ENCODE data around the gene C15orf39. TPM values are rescaled to one million over a fixed set of nuclear protein-coding genes. Genes with fewer than 3 reads are reported as not detected.
A peak's percentile ranks its signal among the peaks of the same experiment; 100 is the strongest.

Gene C15orf39
- total RNA-seq, 1 donor from 2014 or later: 31.7 TPM

- peak; percentile 11 for DNase-seq (ENCODE audit: low spot score)
Observed at GRCh38 chr15:75171408-75171807, 30.3 kb upstream of the C15orf39 start.

DNA sequence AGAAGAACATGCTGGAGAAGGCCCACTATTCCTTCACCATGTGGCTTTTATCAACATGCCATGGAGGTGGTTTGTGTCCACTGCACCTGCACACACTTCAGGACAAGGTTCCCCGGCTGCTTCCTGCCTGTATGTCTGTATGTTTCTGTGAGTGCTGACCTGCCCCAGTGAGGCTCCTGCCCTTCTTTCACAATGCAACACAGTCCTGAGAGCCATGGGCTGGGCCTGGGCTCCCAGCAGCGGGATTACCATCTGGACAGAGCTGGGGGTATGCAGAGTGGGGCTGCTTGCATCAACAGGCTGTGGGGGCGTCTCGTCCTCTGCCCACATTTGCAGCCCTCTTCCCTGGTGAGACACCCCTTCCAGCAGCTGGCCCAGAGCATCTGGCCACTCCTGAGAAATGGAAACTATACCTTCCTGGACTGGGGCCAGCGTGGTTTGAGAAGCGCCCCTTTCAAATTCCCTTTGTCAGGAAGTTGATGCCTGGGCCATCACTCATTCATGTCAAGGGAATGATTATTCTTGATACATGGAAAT, 29.3 kb upstream of the C15orf39 start:
- peak; percentile 73 for DNase-seq (ENCODE audit: low spot score)

DNA sequence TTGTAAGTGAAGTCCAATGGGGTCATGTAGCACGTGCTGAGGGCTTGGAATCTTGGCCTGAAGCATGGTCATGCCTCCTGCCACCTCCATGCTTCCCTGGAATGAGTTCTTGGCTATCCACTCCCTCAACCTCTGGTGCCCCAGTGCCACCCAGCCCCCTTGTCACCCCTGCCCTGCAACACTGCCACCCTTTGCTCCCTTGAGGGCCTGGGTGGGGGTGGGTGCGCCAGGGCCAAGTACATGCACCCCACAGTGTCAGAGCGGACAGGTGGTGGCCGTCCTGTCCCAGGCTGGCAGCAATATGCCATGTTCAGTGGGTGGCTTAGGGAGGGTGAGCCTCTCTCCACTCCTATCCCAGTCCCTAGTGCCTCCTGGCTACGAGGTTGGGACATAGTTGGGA, 27.6 kb upstream of the C15orf39 start:
- no peak for DNase-seq (ENCODE audit: low spot score)

GRCh38 chr15:75174729-75175128, 27.0 kb upstream of the C15orf39 start:
- no peak for DNase-seq (ENCODE audit: low spot score)

GRCh38 chr15:75176396-75176761, 25.3 kb upstream of the C15orf39 start:
- no peak for DNase-seq (ENCODE audit: low spot score)

DNA sequence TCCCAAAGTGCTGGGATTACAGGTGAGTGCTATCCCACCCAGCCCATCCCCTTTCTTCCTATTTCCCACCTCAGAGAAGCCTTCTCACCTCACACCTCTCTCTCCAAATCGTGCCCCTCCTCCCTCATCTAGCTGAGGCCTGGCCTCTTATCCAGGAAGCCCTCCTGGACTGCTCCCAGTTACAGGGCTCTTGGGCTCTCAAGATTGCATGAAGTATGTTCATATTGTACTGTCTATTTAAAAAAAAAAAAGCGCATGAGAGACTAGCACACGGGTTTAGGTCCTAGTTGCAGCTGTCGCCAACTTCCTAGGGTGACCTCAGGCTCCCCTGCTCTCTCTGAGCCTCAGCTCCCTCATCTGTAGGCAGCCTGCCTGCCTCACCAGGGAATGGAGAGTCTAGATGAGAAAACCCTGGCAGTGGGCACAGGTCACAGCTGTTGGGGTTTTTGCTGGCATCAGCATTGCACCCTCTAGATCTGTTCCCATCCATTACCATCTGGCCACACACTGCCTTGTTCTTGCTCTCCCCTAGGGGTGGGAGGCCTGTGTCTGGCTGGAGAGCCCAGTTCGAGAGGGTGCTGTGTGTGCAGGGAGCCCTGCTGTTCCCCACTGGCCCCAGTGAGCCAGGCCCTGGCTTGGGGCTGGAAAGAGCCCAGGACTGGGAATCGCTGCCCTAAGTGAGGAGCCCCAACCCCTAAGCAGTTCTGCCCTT, 24.2 kb upstream of the C15orf39 start:
- no peak for DNase-seq (ENCODE audit: low spot score)

- DNase-seq (ENCODE audit: low spot score): no peak
Observed at GRCh38 chr15:75178171-75178937, 23.3 kb upstream of the C15orf39 start.

DNA sequence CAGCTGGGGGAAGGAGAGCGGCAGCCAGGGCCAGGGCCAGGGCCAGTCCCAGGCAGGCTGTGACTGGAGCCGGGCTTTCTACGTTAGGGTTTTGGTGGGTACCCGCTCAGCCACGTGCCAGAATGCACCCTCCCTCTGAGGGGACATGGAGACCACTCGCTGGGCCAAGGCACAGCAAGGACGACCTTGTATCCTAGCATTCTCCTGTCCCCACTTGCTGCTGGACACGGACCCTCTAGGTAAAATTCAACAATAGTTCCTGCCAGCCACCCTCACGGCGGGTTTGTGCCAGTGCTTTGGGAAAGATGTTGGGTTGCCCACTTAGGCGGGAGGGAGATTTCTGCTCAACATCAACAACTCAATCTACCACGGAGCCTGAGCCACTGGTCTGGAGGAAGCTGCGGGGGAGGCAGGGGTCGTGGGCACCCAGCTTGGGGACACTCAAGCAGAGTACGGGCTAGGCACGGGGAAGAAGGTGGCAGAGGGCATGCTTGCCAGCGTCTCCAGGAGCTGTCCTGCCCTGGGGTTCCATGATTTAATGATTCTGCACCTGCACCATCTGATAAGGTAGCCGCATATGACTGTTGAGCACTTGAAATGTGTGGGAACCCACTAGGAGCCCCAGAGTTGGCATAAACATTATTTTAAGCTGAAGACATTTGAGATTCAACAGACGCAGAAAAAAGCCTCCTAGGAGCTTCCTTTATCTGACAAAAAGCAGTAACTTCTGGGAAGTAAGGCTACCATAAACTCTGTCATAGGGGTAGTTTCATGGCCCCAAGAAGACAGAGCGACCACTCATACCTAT, 22.5 kb upstream of the C15orf39 start:
- no peak for DNase-seq (ENCODE audit: low spot score)

- DNase-seq (ENCODE audit: low spot score): no peak
Observed at GRCh38 chr15:75179746-75180140, 21.9 kb upstream of the C15orf39 start.

- DNase-seq (ENCODE audit: low spot score): no peak
Observed at GRCh38 chr15:75181780-75182179, 19.9 kb upstream of the C15orf39 start.

GRCh38 chr15:75182187-75183131, 19.2 kb upstream of the C15orf39 start:
- no peak for DNase-seq (ENCODE audit: low spot score)

- DNase-seq (ENCODE audit: low spot score): no peak
Observed at GRCh38 chr15:75185271-75186029, 16.2 kb upstream of the C15orf39 start.

DNA sequence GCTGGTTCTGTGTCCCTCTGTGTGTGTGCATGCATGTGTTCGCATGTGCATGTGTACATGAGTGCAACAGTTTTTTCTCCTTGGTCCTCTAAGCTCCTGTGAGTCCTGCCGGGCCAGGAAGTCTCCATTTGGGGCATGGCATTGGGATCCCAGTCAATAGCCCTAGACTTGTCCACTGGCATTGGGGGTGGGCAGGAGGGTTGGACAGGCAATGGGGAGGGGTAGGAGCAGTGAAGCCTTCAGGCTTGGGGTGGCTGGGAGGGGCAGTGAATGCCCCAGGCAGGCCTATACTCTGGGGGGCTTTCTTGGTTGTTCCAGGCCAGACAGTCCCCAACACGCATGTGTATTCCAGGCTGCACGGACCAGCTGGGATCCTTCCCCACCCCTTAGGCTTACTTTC, 15.6 kb upstream of the C15orf39 start:
- no peak for DNase-seq (ENCODE audit: low spot score)

- DNase-seq (ENCODE audit: low spot score): no peak
Observed at GRCh38 chr15:75188499-75188898, 13.2 kb upstream of the C15orf39 start.

- DNase-seq (ENCODE audit: low spot score): no peak
Observed at GRCh38 chr15:75191235-75191634, 10.4 kb upstream of the C15orf39 start.

DNA sequence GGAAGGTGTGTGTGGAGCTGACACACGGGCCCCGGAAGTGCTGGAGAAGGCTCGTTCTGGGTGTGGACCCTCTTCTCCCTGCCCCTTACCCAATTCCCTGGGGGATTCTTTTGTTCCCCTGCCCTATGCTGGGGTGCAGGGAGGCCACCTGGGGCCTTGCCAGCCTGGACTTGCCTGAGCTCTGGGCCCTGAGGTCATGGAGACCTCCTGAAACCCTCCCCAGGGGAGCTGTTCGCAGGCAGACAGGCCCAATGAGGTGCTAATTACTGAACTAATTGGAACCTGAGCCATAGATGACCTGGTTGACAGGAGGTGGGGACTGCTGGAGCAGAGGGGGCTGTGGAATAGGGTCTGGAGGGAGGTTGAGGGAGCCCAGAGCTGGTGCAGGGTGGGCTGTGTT, 9.4 kb upstream of the C15orf39 start:
- DNase-seq (ENCODE audit: low spot score): no peak

DNA sequence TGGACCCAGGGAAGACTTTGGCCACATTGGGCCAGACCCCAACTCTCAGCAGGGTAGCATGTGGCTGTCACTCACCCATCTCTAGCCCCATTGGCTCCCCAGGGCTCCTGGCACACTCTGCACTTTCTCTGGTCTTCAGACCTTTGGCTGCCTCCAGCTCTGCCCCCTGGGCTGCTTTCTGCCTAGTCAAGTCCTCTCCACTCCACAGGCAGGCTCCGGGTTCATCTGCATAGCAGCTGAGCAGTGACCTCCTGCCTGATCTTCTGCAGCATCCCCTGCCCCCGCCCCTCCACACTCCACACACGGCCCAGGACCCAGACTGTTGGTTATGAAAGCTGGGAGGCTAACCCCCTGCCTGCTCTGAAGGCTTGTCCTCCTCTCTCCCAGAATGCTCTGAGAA, 8.4 kb upstream of the C15orf39 start:
- DNase-seq (ENCODE audit: low spot score): no peak

DNA sequence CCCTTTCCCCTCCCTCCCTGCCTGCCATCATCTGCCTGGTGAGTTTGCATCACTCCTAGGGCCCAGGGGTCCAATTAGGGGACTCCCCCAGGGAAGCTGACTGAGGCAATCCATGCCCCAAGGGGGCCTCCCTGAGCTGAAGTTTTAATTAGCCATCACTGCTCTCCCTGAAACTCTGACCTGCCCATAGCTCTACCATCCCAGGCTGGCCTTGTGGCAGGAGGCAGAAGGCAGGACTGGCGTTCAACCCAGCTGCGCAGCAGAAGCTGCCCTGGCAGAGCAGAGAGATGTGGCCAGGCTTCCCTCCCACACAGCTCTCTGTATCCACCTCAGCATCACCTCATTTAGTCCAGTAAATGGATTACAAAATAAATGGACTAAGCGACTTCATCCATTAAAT, 7.7 kb upstream of the C15orf39 start:
- DNase-seq (ENCODE audit: low spot score): no peak

DNA sequence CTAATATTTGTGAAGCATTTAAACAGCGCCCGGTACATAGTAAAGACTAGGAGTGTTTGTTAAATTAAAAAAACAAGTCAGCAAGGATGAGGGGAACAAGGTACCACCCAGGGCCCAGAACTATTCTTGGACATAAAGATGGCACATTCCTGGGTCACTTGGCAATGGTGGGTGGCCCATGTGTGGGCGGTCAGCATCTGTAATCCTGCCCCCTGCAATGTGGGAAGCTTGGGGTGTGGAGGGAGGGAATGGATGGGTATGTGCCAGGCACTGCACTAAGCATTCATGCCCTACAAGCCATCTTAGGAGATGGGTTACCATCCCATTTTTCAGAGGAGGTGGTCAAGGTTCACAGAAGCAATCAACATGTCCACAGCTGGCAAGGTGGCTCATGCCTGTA, 7.3 kb upstream of the C15orf39 start:
- no peak for DNase-seq (ENCODE audit: low spot score)
